Sigmoid colon (tissue), 4 donors: ENCODE data around the gene PDZRN3.

Source experiments
- EP300 ChIP-seq, 4 donors: sonication (generic); formaldehyde crosslinking; IDR thresholded peaks; one replicate each; pipeline ENCODE4 v1.6.1; 2017; ENCODE audit warnings: antibody characterized with exemption in 4 of 4
- POLR2A ChIP-seq, 2 donors: fragments of 450-650 bp; IDR thresholded peaks; one replicate each; pipeline ENCODE4 v1.6.1; 2016; ENCODE audit warnings: antibody characterized with exemption in 2 of 2, mild to moderate bottlenecking in 2 of 2, moderate library complexity in 2 of 2
- POLR2AphosphoS5 ChIP-seq, 4 donors: sonication (generic); formaldehyde crosslinking; IDR thresholded peaks; one replicate each; pipeline ENCODE4 v1.6.1; 2017; ENCODE audit warnings: antibody characterized with exemption in 4 of 4
- TF ChIP-seq, protein P1 (sequence below), 4 experiments: fragments of 450-650 bp in 3 of 4; fragments of 200-600 bp in 1 of 4; IDR thresholded peaks; one replicate each; pipeline ENCODE4 v1.5.1; 2016 to 2019; ENCODE audit warnings: antibody characterized with exemption in 4 of 4, mild to moderate bottlenecking in 3 of 4, moderate library complexity in 2 of 4

DNA sequence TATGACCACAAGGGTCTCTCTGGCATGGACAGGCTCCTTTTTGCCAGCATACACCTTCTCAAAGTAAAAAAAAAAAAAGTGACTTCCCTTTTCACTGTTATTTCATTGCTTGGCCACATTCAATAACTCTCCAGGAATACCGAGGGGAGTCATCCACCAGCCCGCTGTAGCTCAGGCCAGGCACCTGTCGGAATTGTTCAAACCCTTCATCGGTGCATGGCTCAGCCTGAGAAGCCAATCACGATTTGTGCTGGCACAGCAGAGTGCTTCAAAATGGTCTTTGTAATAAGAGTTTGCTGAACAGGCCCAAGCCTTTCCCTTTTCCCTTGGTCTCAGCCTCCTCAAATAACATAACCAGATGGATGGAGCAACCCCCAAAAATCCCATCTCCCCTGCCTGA, 145.4 kb downstream of the PDZRN3 start:
- TF ChIP-seq, protein P1, sequence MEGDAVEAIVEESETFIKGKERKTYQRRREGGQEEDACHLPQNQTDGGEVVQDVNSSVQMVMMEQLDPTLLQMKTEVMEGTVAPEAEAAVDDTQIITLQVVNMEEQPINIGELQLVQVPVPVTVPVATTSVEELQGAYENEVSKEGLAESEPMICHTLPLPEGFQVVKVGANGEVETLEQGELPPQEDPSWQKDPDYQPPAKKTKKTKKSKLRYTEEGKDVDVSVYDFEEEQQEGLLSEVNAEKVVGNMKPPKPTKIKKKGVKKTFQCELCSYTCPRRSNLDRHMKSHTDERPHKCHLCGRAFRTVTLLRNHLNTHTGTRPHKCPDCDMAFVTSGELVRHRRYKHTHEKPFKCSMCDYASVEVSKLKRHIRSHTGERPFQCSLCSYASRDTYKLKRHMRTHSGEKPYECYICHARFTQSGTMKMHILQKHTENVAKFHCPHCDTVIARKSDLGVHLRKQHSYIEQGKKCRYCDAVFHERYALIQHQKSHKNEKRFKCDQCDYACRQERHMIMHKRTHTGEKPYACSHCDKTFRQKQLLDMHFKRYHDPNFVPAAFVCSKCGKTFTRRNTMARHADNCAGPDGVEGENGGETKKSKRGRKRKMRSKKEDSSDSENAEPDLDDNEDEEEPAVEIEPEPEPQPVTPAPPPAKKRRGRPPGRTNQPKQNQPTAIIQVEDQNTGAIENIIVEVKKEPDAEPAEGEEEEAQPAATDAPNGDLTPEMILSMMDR (IDR thresholded peaks at IDR 0.05): no peak
- TF ChIP-seq EP300 (IDR thresholded peaks at IDR 0.05) (no peak), POLR2A (IDR thresholded peaks at IDR 0.05) (no peak), POLR2AphosphoS5 (IDR thresholded peaks at IDR 0.05) (no peak)
